Thoracic aorta (tissue), 2 donors: Measurements from ENCODE around the gene DCN. TPM values are rescaled to one million over a fixed set of nuclear protein-coding genes. Genes with fewer than 3 reads are reported as not detected.

Experiments used
- ATAC-seq: fragments of 150-250 bp; one replicate; pipeline ENCODE4 v1.8.0; 2017; ENCODE audit warnings: low read depth; ENCODE audit not compliant: insufficient number of reproducible peaks, low FRiP score
- DNase-seq: peaks from one replicate; pipeline ENCODE4 v3.0.0-alpha.2; 2020; ENCODE audit warnings: low spot score
- H3K27ac ChIP-seq, 2 donors: fragments of 200-600 bp; sonication (generic); 1 replicate in 1 of 2; 2 replicates in 1 of 2; pipeline ENCODE4 v1.5.1; 2016; ENCODE audit warnings: mild to moderate bottlenecking in 2 of 2, moderate library complexity in 2 of 2
- H3K27me3 ChIP-seq: fragments of 200-600 bp; sonication (generic); replicated peaks from 2 replicates; pipeline ENCODE4 v1.6.0; 2016; ENCODE audit warnings: mild to moderate bottlenecking; ENCODE audit not compliant: insufficient read depth
- H3K36me3 ChIP-seq: fragments of 200-600 bp; sonication (generic); one replicate; pipeline ENCODE4 v1.5.1; 2016
- H3K4me1 ChIP-seq, 2 donors: fragments of 200-600 bp; sonication (generic); 1 replicate in 1 of 2; 2 replicates in 1 of 2; pipeline versions ENCODE4 v1.5.1 to v1.6.0; 2016; ENCODE audit warnings: low read depth in 2 of 2, mild to moderate bottlenecking in 1 of 2; ENCODE audit not compliant: control insufficient read depth in 1 of 2
- H3K4me3 ChIP-seq: fragments of 200-600 bp; sonication (generic); 2 replicates; pipeline ENCODE4 v1.5.1; 2016; ENCODE audit warnings: mild to moderate bottlenecking
- H3K9me3 ChIP-seq: fragments of 200-600 bp; sonication (generic); 2 replicates; pipeline ENCODE4 v1.5.1; 2016
- total RNA-seq, 2 donors: library from RNA; depleted of rRNA; stranded (reverse); fragments of >200 nt; gene quantifications; one replicate each; pipeline versions ENCODE4 v1.1.0 to v1.2.3, GENCODE V29; 2016
- TF ChIP-seq, protein P1 (sequence below): fragments of 200-600 bp; sonication (generic); IDR thresholded peaks from one replicate; pipeline ENCODE4 v1.5.1; 2019; ENCODE audit warnings: antibody characterized with exemption

DCN gene
- total RNA-seq, 2 donors from 2014 or later = 869 to 1,972 TPM

DNA sequence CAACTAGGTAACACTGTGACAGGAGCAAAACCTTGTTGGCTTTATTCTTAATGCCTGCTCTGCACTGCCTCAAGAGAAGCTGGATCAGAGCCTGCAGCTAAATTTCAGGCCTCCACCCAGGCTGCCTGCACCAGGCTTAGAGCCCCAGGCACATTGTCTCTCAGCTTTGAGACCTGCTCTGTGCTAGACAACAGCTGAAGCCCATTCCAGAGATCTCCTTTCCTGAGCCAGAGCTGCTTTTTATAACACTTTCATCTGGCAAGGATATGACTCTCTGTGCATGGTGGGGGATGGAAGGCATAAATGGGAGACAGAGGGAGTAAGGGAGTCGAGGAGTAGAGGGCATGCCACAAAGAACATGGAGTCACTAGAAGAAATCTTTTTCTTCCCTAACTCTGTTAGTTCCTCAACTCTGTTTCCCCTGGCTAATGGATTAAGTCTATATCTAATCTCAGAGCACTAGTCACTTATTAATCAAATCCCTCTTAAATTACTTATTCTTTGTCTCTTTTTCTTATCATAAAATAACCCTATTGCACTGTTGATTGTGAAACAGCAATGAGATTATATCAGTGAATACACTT is 44.2 kb downstream of the DCN start:
- H3K4me3 ChIP-seq = no peak overlapping the region
- DNase-seq = no peak
- no peaks in the 10 kb centered on the region for H3K36me3 ChIP-seq
- no peak for ATAC-seq
- TF ChIP-seq, protein P1, sequence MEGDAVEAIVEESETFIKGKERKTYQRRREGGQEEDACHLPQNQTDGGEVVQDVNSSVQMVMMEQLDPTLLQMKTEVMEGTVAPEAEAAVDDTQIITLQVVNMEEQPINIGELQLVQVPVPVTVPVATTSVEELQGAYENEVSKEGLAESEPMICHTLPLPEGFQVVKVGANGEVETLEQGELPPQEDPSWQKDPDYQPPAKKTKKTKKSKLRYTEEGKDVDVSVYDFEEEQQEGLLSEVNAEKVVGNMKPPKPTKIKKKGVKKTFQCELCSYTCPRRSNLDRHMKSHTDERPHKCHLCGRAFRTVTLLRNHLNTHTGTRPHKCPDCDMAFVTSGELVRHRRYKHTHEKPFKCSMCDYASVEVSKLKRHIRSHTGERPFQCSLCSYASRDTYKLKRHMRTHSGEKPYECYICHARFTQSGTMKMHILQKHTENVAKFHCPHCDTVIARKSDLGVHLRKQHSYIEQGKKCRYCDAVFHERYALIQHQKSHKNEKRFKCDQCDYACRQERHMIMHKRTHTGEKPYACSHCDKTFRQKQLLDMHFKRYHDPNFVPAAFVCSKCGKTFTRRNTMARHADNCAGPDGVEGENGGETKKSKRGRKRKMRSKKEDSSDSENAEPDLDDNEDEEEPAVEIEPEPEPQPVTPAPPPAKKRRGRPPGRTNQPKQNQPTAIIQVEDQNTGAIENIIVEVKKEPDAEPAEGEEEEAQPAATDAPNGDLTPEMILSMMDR = no peak
- H3K9me3 ChIP-seq = no peaks in the 10 kb centered on the region
- H3K4me1 ChIP-seq = peaks cover 27 to 63% of the 10 kb centered on the region in 2 donors
- H3K27ac ChIP-seq = peak overlapping the region; percentile 12 to 55
- H3K27me3 ChIP-seq = no peaks in the 10 kb centered on the region

DNA sequence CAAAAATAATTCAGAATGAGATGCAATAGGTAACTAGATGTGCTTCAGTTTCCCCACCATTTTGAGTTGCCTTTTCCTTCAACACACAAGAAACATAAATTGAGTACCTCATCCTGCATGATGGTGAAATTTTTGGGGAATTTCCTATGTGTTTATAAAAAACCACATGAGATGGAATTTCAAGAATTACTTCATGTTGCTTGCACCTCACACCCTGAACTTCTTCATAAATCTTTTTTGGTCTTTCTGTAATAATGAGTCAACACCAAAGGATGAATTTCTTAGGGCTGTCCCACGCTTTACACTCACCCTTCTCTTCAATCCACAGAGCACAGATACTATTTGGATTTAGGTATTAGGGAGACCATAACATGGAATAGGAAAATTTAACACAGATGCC is 48.7 kb downstream of the DCN start:
- no peaks in the 10 kb centered on the region for H3K36me3 ChIP-seq
- H3K4me3 ChIP-seq = no peak overlapping the region
- no peaks in the 10 kb centered on the region for H3K27me3 ChIP-seq
- H3K4me1 ChIP-seq = peaks cover 14 to 17% of the 10 kb centered on the region in 2 donors
- no peaks in the 10 kb centered on the region for H3K9me3 ChIP-seq
- ATAC-seq (no peak), DNase-seq (no peak)
- TF ChIP-seq, protein P1 = no peak
- no peak overlapping the region for H3K27ac ChIP-seq

DNA sequence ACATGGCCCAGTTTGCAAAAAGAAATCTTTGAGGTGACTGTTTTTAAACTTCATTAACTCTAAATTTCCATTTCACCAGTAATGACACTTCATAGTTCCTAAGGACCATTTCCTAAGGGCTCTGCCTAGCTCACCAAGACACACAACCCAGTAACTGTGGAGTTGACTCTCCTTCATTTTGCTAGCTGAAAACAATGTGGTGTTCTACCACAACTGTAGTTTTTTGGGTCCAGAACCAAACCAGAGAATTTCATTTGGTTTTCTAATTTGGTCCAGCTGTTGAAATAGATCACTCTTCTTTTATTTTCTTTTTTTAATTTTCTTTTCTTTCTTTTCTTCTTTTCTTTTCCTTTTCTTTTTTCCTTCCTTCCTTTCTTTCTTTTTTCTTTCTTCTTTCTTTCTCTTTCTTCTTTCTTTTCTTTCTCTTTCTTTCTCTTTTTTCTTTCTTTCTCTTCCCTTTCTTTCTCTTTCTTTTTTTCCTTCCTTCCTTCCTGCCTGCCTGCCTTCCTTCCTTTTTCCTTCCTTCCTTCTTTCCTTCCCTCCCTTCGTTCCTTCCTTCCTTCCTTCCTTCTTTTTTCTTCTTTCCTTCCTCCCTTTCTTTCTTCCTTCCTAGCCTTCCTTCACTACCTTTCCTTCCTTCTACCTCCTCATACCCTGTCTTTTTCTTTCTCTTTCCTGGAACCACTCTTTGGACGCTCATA is 52.8 kb downstream of the DCN start:
- Histone ChIP-seq H3K27me3 (no peaks in the 10 kb centered on the region), H3K27ac (no peak overlapping the region), H3K36me3 (no peaks in the 10 kb centered on the region), H3K4me1 (no peaks in the 10 kb centered on the region), H3K9me3 (no peaks in the 10 kb centered on the region), H3K4me3 (no peak overlapping the region)
- TF ChIP-seq, protein P1 = no peak
- ATAC-seq = no peak
- DNase-seq = no peak

DNA sequence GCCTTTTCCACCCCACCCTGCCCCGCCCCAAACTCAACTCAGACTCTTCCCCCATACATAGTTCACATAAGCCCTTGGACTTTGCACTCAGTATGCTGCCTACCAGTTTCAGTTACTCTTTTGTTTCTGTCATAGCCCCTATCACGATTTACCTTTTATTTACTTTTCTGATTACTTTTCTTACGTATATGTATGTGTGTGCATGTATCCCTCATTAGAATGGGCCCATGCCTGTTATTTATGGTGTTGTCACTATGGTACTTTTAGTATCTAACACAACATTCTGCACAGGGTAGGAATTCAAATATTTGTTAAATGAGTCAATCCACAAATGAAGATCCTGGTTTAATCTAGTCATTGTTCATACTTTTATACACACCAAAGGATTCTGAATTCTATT is 54.9 kb downstream of the DCN start:
- Histone ChIP-seq H3K4me3 (no peak overlapping the region), H3K4me1 (no peaks in the 10 kb centered on the region), H3K27ac (no peak overlapping the region), H3K9me3 (no peaks in the 10 kb centered on the region), H3K27me3 (no peaks in the 10 kb centered on the region), H3K36me3 (no peaks in the 10 kb centered on the region)
- DNase-seq (no peak), ATAC-seq (no peak)
- TF ChIP-seq, protein P1 = no peak

DNA sequence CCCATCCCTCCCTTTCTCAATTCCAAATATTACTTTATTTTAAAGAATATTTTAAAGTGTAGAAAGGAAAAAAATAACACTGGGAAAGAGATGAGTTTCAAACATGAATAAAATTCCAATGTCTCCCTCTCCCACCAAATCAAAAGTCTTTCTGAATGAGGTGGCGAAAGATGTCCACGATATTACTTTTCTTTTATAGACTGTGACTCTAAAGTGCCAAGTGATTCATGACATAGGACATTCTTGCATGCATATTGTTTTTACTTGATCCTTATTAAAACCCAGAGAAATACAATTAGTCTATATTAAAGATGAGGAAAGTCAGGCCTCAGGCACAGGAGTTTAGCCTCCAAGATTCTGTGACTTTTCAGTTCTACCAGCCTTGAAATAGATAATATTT is 55.3 kb downstream of the DCN start:
- DNase-seq = no peak
- Histone ChIP-seq H3K4me1 (no peaks in the 10 kb centered on the region), H3K4me3 (no peak overlapping the region), H3K36me3 (no peaks in the 10 kb centered on the region), H3K9me3 (no peaks in the 10 kb centered on the region), H3K27me3 (no peaks in the 10 kb centered on the region), H3K27ac (no peak overlapping the region)
- no peak for ATAC-seq
- TF ChIP-seq, protein P1 = no peak
